NB4 (cell line): ENCODE results near the gene DICER1.

ENCODE experiments used
- CTCF ChIP-seq: IDR thresholded peaks from one replicate; pipeline ENCODE4 v1.5.1; 2012; ENCODE audit warnings: low read depth, low read length
- MAX ChIP-seq: IDR thresholded peaks from 2 replicates; pipeline ENCODE4 v1.6.1; 2011; ENCODE audit warnings: low read depth, low read length
- MYC ChIP-seq: IDR thresholded peaks from 2 replicates; pipeline ENCODE4 v1.6.1; 2011; ENCODE audit warnings: low read depth, low read length
- POLR2A ChIP-seq: IDR thresholded peaks from 2 replicates; pipeline ENCODE4 v1.6.1; 2011; ENCODE audit warnings: mild to moderate bottlenecking; ENCODE audit not compliant: insufficient read length; ENCODE audit errors: extremely low read depth

- TF ChIP-seq CTCF, result no peak
- TF ChIP-seq POLR2A, result no peak
- TF ChIP-seq MAX, result no peak
- no peak for TF ChIP-seq MYC
These were observed 108.5 kb downstream of the DICER1 start for GRCh38 chr14:95048771-95049312.
